ENCODE results near the gene PTK6. TPM values are rescaled to one million over a fixed set of nuclear protein-coding genes. Genes with fewer than 3 reads are reported as not detected.

PTK6 gene
- total RNA-seq, 1 experiment from 2014 or later = 6.7 TPM

- Histone ChIP-seq H3K9me3 (ENCODE audit: control insufficient read depth in 1 of 2, insufficient read depth in 1 of 2, low read depth in 1 of 2, low read length in 2 of 2) (no peaks in the 10 kb centered on the region), H3K4me2 (ENCODE audit: low read length) (no peak overlapping the region), H3K27ac (ENCODE audit: low read depth, low read length) (no peak overlapping the region), H3K9ac (ENCODE audit: low read length) (no peak overlapping the region), H3K9me2 (ENCODE audit: insufficient read depth) (no peaks in the 10 kb centered on the region), H3K36me3 (ENCODE audit: control insufficient read depth in 1 of 2, insufficient read depth in 2 of 2, low read length in 2 of 2) (peaks cover 23 to 36% of the 10 kb centered on the region in 2 experiments), H3K27me3 (ENCODE audit: insufficient read depth, low read length) (no peaks in the 10 kb centered on the region), H3K4me1 (ENCODE audit: control insufficient read depth in 1 of 2, insufficient read depth in 2 of 2, low read length in 2 of 2) (peaks cover 15 to 42% of the 10 kb centered on the region in 2 experiments), H4K20me1 (ENCODE audit: insufficient read depth) (no peaks in the 10 kb centered on the region), H3K4me3 (replicated peaks in 1 of 2; ENCODE audit: low read depth in 1 of 2, low read length in 2 of 2) (no peak overlapping the region), H2AFZ (ENCODE audit: low read depth, low read length, poor library complexity, severe bottlenecking) (no peak overlapping the region), H3K79me2 (ENCODE audit: insufficient read depth, low read length) (no peaks in the 10 kb centered on the region)
- CTCF ChIA-PET = no interaction called here
- RAD21 ChIA-PET (ENCODE audit: low non-redundant PET in 1 of 2, low total read pairs in 2 of 2, uncharacterized antibody in 2 of 2, unreplicated experiment in 2 of 2) = no interaction called here
- BruUV-seq (replicated peaks) = no TSS peak
- ATAC-seq (no peak), DNase-seq (ENCODE audit: low read depth, low spot score) (no peak)
- POLR2A ChIA-PET = no interaction called here
- TF ChIP-seq JUND (IDR thresholded peaks at IDR 0.05) (0 out of 2 replicates have a peak, but pooled peaks have one; percentile 15), ATF3 (IDR thresholded peaks at IDR 0.05) (no peak)
- intact Hi-C loops (cut with micrococcal nuclease) = no loop called here
Observed at GRCh38 chr20:63487781-63488241, 49.4 kb downstream of the PTK6 start.

GRCh38 chr20:63487116-63487764 is 49.9 kb downstream of the PTK6 start:
- H3K36me3 ChIP-seq (ENCODE audit: control insufficient read depth in 1 of 2, insufficient read depth in 2 of 2, low read length in 2 of 2) = peaks cover 17 to 30% of the 10 kb centered on the region in 2 experiments
- peaks cover 19 to 48% of the 10 kb centered on the region in 2 experiments for H3K4me1 ChIP-seq (ENCODE audit: control insufficient read depth in 1 of 2, insufficient read depth in 2 of 2, low read length in 2 of 2)
- no peaks in the 10 kb centered on the region for H3K9me2 ChIP-seq (ENCODE audit: insufficient read depth)
- H3K4me2 ChIP-seq (ENCODE audit: low read length) = no peak overlapping the region
- CTCF ChIA-PET = no interaction called here
- no TSS peak for BruUV-seq (replicated peaks)
- ATAC-seq = peak; percentile 10
- no peaks in the 10 kb centered on the region for H3K27me3 ChIP-seq (ENCODE audit: insufficient read depth, low read length)
- no peak for DNase-seq (ENCODE audit: low read depth, low spot score)
- H3K9ac ChIP-seq (ENCODE audit: low read length) = no peak overlapping the region
- H3K27ac ChIP-seq (ENCODE audit: low read depth, low read length) = no peak overlapping the region
- no peaks in the 10 kb centered on the region for H4K20me1 ChIP-seq (ENCODE audit: insufficient read depth)
- RAD21 ChIA-PET (ENCODE audit: low non-redundant PET in 1 of 2, low total read pairs in 2 of 2, uncharacterized antibody in 2 of 2, unreplicated experiment in 2 of 2) = no interaction called here
- H2AFZ ChIP-seq (ENCODE audit: low read depth, low read length, poor library complexity, severe bottlenecking) = no peak overlapping the region
- no peaks in the 10 kb centered on the region for H3K9me3 ChIP-seq (ENCODE audit: control insufficient read depth in 1 of 2, insufficient read depth in 1 of 2, low read depth in 1 of 2, low read length in 2 of 2)
- intact Hi-C loops (cut with micrococcal nuclease) = no loop called here
- POLR2A ChIA-PET = no interaction called here
- H3K79me2 ChIP-seq (ENCODE audit: insufficient read depth, low read length) = no peaks in the 10 kb centered on the region
- no peak overlapping the region for H3K4me3 ChIP-seq (replicated peaks in 1 of 2; ENCODE audit: low read depth in 1 of 2, low read length in 2 of 2)
- TF ChIP-seq POLR2AphosphoS5 (IDR thresholded peaks at IDR 0.05; ENCODE audit: low read depth, low read length) (0 out of 2 replicates have a peak, but pooled peaks have one; percentile 7), ELF1 (IDR thresholded peaks at IDR 0.05; ENCODE audit: borderline replicate concordance, low read depth) (no peak), YY1 (IDR thresholded peaks at IDR 0.05; ENCODE audit: extremely low read depth, insufficient replicate concordance, low read depth, low read length) (no peak)

Measured in HCT116 (cell line).